HG02798 (cell line): Measurements from ENCODE around the gene HNRNPC.
"Not testable (repeated sequence)": the region's sequence is repeated elsewhere in the genome, so short reads cannot be mapped to it uniquely, and the experiment has no call there.

Experiments used
- ATAC-seq: cut with Tn5 transposase; IDR thresholded peaks from one replicate; pipeline ENCODE4 v1.9.1; 2021; ENCODE audit warnings: mild to moderate bottlenecking; ENCODE audit not compliant: unreplicated experiment, poor library complexity

HNRNPC gene

DNA sequence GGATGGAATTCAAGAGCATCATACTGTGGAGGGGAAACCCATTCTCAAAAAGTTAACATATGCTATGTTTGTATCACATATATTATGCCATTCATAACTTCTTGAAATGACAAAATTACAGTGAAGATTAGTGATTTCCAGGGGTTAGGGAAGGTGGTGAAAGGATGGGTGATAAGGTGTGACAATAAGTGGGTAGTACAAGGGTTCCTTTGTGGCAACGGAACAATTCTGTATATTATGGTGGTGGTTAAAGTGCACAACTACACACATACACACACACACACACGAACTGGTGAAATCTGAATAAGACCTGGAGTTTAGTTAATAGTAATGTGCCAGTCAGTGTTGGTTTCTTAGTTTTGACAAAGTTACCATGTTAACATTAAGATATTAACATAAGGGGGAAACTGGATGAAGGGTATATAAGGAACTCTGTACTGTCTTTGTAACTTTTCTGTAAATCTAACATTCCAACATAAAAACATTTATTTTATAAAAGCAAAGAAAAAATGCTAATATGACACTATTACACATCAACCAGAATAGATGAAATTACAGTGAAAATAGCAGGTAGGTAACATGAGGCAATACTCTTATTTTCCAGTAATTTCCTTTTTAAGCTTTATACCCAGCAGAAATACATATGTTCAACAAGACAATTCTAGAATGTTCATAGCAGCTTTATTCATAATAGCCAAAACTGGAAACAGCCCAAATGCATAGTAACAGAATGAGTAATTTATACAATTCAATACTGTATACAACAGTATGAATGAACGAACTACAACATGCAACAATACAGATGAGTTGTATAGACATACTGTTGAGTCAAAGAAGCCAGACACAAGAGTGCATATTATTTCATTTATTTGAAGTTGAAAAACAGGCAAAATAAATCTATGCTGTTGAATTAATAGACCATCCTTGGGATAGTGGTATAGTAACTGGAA lies 69.4 kb downstream of the HNRNPC start:
- no peak for ATAC-seq

GRCh38 chr14:21197418-21198205 lies 71.6 kb downstream of the HNRNPC start:
- ATAC-seq: no peak

DNA sequence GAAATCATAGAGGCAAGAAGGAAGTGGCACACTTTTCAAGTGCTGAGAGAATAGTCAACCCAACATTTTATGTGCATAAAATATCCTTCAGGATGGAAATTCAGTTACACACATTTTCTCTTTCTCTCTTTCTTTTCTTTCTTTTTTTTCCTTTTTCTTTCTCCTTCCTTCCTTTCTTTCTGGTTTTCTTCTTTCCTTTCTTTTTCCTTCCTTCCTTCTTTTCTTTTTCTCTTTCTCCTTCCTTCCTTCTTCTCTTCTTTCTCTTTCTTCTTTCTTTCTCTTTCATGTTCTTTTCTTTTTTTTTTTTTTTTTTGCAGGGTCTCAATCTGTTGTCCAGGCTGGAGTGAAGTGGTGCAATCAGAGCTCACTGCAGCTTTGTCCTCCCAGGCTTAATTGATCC lies 74.6 kb downstream of the HNRNPC start:
- no peak for ATAC-seq

DNA sequence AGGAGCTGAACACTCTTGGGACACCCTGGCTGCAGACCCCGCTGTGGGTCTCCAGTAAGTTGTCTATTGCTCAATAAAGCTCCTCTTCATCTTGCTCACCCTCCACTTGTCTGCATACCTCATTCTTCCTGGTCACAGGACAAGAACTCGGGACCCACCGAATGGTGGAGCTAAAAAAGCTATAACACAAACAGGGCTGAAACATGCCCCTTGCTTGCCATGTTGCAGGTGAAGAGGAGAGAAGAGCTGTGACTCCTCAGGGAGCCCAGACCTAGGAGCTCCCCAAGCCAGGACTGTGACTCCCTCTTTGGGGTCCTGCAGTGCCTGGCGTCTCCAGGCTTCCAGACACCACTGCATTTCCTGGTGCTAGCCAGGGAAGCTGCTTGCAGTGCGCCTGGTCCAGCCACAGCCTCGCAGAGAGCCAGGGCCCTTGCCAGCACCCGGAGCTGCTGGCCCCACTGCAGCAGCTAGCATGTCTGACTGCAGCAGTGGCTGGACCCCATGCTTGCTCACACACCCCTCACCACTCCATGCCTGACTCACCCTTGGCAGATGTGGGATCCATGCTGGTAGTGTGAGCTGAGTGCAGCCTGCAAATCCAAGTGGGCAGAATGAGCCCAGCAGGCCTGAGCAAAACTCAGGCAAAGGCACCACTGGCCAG lies 76.2 kb downstream of the HNRNPC start:
- no peak for ATAC-seq

- ATAC-seq: no peak
These were observed 76.8 kb downstream of the HNRNPC start for GRCh38 chr14:21192447-21192822.

- peak; percentile 96 for ATAC-seq
These were observed 77.3 kb downstream of the HNRNPC start for GRCh38 chr14:21191809-21192446.

- ATAC-seq: no peak
These were observed 77.9 kb downstream of the HNRNPC start for GRCh38 chr14:21191261-21191808.

GRCh38 chr14:21185491-21185890 lies 83.8 kb downstream of the HNRNPC start:
- no peak for ATAC-seq

DNA sequence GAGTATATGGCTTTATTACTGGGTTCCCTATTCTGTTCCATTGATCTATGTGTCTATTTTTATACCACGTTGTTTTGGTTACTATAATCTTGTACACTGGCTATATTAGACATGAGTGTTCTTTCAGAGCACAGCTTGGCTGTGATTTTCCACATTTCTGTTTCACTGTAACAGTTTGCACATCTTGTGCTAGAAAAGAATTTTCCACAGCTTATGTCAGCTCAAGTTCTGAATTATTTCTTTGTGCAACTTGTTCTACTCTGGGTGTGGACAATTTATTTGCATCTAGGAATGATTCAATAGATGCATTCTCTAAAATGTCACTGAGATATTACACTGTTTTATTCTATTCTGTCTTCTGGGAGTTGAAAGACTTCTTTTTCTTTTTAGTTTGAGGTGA lies 85.0 kb downstream of the HNRNPC start:
- no peak for ATAC-seq

GRCh38 chr14:21182166-21182565 lies 87.1 kb downstream of the HNRNPC start:
- no peak for ATAC-seq

DNA sequence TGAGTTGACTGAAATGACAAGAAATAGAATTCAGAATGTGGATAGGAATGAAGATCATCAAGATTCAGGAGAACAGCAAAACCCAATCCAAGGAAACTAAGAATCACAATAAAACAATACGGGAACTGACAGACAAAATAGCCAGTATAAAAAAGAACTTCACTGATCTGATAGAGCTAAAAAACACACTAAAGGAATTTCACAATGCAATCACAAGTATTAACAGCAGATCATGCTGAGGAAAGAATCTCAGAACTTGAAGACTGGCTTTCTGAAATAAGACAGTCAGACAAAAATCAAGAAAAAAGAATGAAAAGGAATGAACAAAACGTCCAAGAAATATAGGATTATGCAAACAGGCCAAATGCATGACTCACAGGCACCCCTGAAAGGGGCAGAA lies 98.1 kb downstream of the HNRNPC start:
- ATAC-seq: no peak

DNA sequence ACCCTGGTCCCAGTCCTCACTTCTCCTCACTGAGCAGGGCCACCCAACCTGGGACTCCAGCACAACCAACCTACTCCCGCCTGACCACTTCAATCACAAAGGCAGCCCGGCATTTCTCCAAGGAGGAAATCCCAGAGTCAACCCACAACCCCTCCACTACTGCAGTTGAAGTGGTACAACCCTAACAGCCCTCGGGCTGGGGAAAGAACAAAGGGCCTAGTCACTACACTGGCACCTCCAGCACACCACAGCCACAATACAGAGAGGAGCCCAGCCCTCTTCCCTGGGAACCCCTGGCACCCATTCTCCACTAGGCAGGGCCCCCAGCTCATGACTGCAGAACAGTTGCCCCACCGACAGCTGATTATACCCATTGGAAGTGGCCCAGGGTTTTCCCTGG lies 99.7 kb downstream of the HNRNPC start:
- no peak for ATAC-seq

GRCh38 chr14:21168055-21168454 lies 101.2 kb downstream of the HNRNPC start:
- no peak for ATAC-seq

DNA sequence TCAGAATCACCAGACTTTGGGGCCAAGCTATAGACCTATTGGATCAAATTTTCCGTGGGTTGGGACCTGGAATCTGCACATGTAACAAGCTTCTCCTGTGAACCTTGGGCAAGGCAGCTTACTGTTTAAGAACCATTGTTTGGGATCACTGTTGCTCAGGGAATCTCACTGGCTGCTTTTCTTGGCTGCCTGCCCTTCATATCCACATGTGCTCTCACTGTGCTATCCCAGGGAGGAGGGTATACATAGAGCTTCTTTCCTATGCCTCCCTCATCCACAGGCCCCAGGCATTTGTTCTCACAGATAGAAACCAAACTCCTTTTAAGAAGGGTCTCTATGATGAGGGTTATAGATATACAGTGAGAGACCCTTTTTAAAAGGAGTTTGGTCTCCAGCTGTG lies 103.6 kb downstream of the HNRNPC start:
- not testable (repeated sequence) for ATAC-seq

DNA sequence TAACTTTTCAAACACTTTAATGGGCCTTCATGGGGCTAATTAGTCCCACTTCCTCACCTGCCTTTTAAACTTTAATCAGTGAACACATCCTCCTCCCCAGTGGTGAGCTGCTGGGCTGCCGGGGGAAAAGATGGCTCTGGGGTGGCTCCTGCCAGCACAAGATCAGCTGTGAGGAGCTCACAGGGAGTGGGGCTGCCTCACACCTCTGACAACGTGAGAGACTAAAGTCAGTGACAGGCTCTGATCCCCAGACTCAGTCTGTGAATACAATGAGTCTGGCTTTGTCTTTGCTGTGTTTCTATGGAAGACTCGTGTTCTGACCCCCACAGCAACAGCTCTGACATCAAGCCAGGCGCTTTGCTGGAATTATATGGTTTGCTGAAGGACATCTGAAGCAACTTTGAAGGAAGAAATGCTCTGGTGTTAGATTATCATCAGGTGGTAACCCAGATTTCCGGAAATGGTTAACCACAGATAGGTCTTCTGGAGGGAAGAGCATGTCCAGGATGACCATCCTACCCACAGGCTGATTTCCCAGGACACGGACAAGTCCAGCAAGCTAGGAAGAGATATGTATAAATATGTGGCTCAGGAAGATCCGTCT lies 104.1 kb downstream of the HNRNPC start:
- ATAC-seq: not testable (repeated sequence)

- ATAC-seq: no peak
These were observed 105.4 kb downstream of the HNRNPC start for GRCh38 chr14:21163871-21164291.

DNA sequence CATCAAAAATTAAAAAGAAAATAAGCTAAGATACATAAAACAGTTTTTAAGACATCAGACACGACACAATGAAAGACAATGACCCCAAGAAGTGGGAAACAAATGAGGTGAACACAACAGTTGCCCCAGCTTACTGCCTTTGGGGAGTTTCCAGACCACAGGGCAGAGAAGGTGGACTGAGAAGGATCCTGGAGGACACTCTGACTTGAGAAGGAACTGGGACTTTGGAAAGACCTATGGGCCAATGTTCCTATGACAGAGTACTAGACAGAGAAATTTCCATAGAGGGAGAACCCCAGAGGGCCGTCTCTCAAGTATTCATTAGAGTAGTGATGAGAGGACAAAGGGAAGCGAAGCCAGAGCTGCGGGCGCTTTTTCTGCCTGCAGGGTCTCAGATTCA lies 107.2 kb downstream of the HNRNPC start:
- no peak for ATAC-seq

DNA sequence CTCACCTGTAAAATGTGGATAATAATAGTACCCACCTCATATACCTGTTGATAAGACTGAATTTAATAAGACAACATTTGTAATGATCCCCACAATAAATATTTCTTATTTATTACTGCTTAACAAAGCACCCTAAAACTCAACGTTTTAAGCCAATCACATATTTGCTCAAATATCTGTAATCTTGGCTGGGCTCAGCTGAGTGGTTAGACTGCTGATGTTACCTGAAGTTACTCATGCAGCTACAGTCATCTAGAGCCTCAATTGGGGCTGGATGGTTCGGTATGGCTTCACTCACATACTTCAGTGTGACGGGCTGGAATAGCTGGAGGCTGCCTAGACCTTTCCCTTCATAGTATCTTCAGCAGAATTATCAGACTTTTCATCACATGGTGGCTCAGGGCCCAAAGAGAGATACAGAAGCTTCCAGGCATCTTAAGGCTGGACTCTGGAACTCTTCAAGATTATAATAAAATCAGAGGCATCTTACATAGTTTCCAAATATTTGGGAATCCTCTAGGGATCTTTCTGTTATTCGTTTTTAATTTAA lies 109.1 kb downstream of the HNRNPC start:
- no peak for ATAC-seq
